DND-41 (cell line): ENCODE data around the gene S100A2.
"Not testable (repeated sequence)": the region's sequence is repeated elsewhere in the genome, so short reads cannot be mapped to it uniquely, and the experiment has no call there.

Experiments used
- ATAC-seq: fragments of 200-7000 bp; cut with Tn5 transposase; 3 replicates; pipeline ENCODE4 v1.9.1; 2021; ENCODE audit warnings: low read depth; ENCODE audit not compliant: insufficient read depth
- DNase-seq: peaks from one replicate; pipeline ENCODE4 v3.0.0-alpha.2; 2020
- H2AFZ ChIP-seq: 2 replicates; pipeline ENCODE4 v1.6.0; 2012; ENCODE audit warnings: low read depth, low read length
- H3K27ac ChIP-seq: 2 replicates; pipeline ENCODE4 v1.5.1; 2012; ENCODE audit warnings: low read length, inconsistent platforms
- H3K27me3 ChIP-seq: fragments of 200-600 bp; sonication (generic); 2 replicates; pipeline ENCODE4 v1.6.0; 2012; ENCODE audit warnings: low read length, mild to moderate bottlenecking, inconsistent platforms; ENCODE audit not compliant: insufficient read depth, poor library complexity
- H3K36me3 ChIP-seq: 2 replicates; pipeline ENCODE4 v1.5.1; 2012; ENCODE audit warnings: low read length, inconsistent platforms; ENCODE audit not compliant: insufficient read depth
- H3K4me1 ChIP-seq: 2 replicates; pipeline ENCODE4 v1.5.1; 2012; ENCODE audit warnings: mild to moderate bottlenecking, low read length; ENCODE audit not compliant: insufficient read depth
- H3K4me2 ChIP-seq: 2 replicates; pipeline ENCODE4 v1.6.0; 2012; ENCODE audit warnings: mild to moderate bottlenecking, moderate library complexity, low read length, inconsistent platforms; ENCODE audit not compliant: insufficient read depth
- H3K4me3 ChIP-seq, 2 experiments: fragments of 200-600 bp in 1 of 2; shearing (Covaris generic) in 1 of 2; 2 replicates each; pipeline ENCODE4 v1.5.1; 2012 to 2016; ENCODE audit warnings: inconsistent platforms in 2 of 2, low read length in 2 of 2, mild to moderate bottlenecking in 2 of 2, low read depth in 1 of 2, moderate library complexity in 1 of 2
- H3K79me2 ChIP-seq: 2 replicates; pipeline ENCODE4 v1.6.0; 2012; ENCODE audit warnings: low read length, inconsistent platforms; ENCODE audit not compliant: insufficient read depth
- H3K9ac ChIP-seq: 2 replicates; pipeline ENCODE4 v1.6.0; 2012; ENCODE audit warnings: low read depth, mild to moderate bottlenecking, inconsistent platforms, low read length, moderate library complexity
- H3K9me3 ChIP-seq: 2 replicates; pipeline ENCODE4 v1.5.1; 2012; ENCODE audit warnings: low read length, moderate library complexity, mild to moderate bottlenecking, inconsistent platforms; ENCODE audit not compliant: insufficient read depth, severe bottlenecking
- H4K20me1 ChIP-seq: 2 replicates; pipeline ENCODE4 v1.6.0; 2012; ENCODE audit warnings: low read length; ENCODE audit not compliant: insufficient read depth
- CTCF ChIP-seq: IDR thresholded peaks from 2 replicates; pipeline ENCODE4 v1.5.1; 2012; ENCODE audit warnings: borderline replicate concordance, low read length, moderate library complexity, mild to moderate bottlenecking; ENCODE audit not compliant: poor library complexity, severe bottlenecking; ENCODE audit errors: extremely low read depth
- EZH2 ChIP-seq: IDR thresholded peaks from 3 replicates; pipeline ENCODE4 v1.6.1; 2012; ENCODE audit warnings: borderline replicate concordance, low read depth, mild to moderate bottlenecking, moderate library complexity, low read length, inconsistent platforms; ENCODE audit not compliant: severe bottlenecking

Gene S100A2

GRCh38 chr1:153520818-153521476, 44.7 kb downstream of the S100A2 start:
- Histone ChIP-seq H3K9me3 (no peaks in the 10 kb centered on the region), H2AFZ (no peak overlapping the region), H3K4me3 (no peak overlapping the region), H3K36me3 (no peaks in the 10 kb centered on the region), H3K9ac (no peak overlapping the region), H3K27ac (no peak overlapping the region), H3K4me2 (no peak overlapping the region), H3K27me3 (peaks cover 3% of the 10 kb centered on the region), H4K20me1 (no peaks in the 10 kb centered on the region), H3K79me2 (no peaks in the 10 kb centered on the region), H3K4me1 (no peaks in the 10 kb centered on the region)
- ATAC-seq (no peak), DNase-seq (no peak)
- TF ChIP-seq CTCF (no peak), EZH2 (no peak)

- not testable (repeated sequence) for H3K27ac ChIP-seq, H4K20me1 ChIP-seq, H3K4me3 ChIP-seq, DNase-seq, H3K36me3 ChIP-seq, H3K4me1 ChIP-seq, H3K9ac ChIP-seq, H3K79me2 ChIP-seq, H2AFZ ChIP-seq, H3K4me2 ChIP-seq, ATAC-seq, H3K27me3 ChIP-seq, H3K9me3 ChIP-seq
Measured at GRCh38 chr1:153520137-153520691, 45.4 kb downstream of the S100A2 start.

GRCh38 chr1:153519242-153519641, 46.4 kb downstream of the S100A2 start:
- no peaks in the 10 kb centered on the region for H4K20me1 ChIP-seq
- TF ChIP-seq CTCF: no peak
- TF ChIP-seq EZH2: no peak
- no peaks in the 10 kb centered on the region for H3K79me2 ChIP-seq
- no peak overlapping the region for H3K9ac ChIP-seq
- no peak overlapping the region for H3K4me3 ChIP-seq
- H3K9me3 ChIP-seq: no peaks in the 10 kb centered on the region
- no peaks in the 10 kb centered on the region for H3K36me3 ChIP-seq
- no peak overlapping the region for H2AFZ ChIP-seq
- H3K4me1 ChIP-seq: no peaks in the 10 kb centered on the region
- H3K27me3 ChIP-seq: no peaks in the 10 kb centered on the region
- ATAC-seq (no peak), DNase-seq (no peak)
- H3K4me2 ChIP-seq: no peak overlapping the region
- no peak overlapping the region for H3K27ac ChIP-seq

GRCh38 chr1:153515504-153516394, 49.9 kb downstream of the S100A2 start:
- H3K36me3 ChIP-seq: no peaks in the 10 kb centered on the region
- H3K9me3 ChIP-seq: no peaks in the 10 kb centered on the region
- no peak overlapping the region for H2AFZ ChIP-seq
- H3K79me2 ChIP-seq: no peaks in the 10 kb centered on the region
- no peak overlapping the region for H3K4me2 ChIP-seq
- DNase-seq (no peak), ATAC-seq (no peak; the same call in 2 of the 3 replicates)
- H3K27ac ChIP-seq: no peak overlapping the region
- H3K9ac ChIP-seq: no peak overlapping the region
- no peak for TF ChIP-seq CTCF
- TF ChIP-seq EZH2: no peak
- H3K4me3 ChIP-seq: no peak overlapping the region
- H4K20me1 ChIP-seq: no peaks in the 10 kb centered on the region
- H3K27me3 ChIP-seq: no peaks in the 10 kb centered on the region
- H3K4me1 ChIP-seq: peaks cover 5% of the 10 kb centered on the region; the same call in 1 of the 2 replicates
